HL-60 (cell line): Measurements from ENCODE around the gene UST.

Experiments
- CTCF ChIP-seq: IDR thresholded peaks from one replicate; pipeline ENCODE4 v1.5.1; 2011; ENCODE audit warnings: low read length, control low read depth, inconsistent platforms; ENCODE audit not compliant: insufficient read depth
- GABPA ChIP-seq: IDR thresholded peaks from 2 replicates; pipeline ENCODE4 v1.6.1; 2012; ENCODE audit warnings: low read depth
- POLR2AphosphoS5 ChIP-seq: IDR thresholded peaks from 2 replicates; pipeline ENCODE4 v1.6.1; 2012; ENCODE audit warnings: low read depth
- SPI1 ChIP-seq: IDR thresholded peaks from 2 replicates; pipeline ENCODE4 v1.6.1; 2012; ENCODE audit warnings: low read depth, mild to moderate bottlenecking, borderline replicate concordance

- TF ChIP-seq CTCF (no peak), POLR2AphosphoS5 (no peak), GABPA (no peak), SPI1 (no peak)
Measured at GRCh38 chr6:148851683-148852556, 105.1 kb downstream of the UST start.
